DMS153 (cell line): ENCODE data around the gene ZNF789.
A peak's percentile ranks its signal among the peaks of the same experiment; 100 is the strongest.
"Not testable (repeated sequence)": the region's sequence is repeated elsewhere in the genome, so short reads cannot be mapped to it uniquely, and the experiment has no call there.

Experiments
- DNase-seq: peaks from one replicate; lab custom pipeline; 2025; lab: John Stamatoyannopoulos, UW

The ZNF789 gene

DNA sequence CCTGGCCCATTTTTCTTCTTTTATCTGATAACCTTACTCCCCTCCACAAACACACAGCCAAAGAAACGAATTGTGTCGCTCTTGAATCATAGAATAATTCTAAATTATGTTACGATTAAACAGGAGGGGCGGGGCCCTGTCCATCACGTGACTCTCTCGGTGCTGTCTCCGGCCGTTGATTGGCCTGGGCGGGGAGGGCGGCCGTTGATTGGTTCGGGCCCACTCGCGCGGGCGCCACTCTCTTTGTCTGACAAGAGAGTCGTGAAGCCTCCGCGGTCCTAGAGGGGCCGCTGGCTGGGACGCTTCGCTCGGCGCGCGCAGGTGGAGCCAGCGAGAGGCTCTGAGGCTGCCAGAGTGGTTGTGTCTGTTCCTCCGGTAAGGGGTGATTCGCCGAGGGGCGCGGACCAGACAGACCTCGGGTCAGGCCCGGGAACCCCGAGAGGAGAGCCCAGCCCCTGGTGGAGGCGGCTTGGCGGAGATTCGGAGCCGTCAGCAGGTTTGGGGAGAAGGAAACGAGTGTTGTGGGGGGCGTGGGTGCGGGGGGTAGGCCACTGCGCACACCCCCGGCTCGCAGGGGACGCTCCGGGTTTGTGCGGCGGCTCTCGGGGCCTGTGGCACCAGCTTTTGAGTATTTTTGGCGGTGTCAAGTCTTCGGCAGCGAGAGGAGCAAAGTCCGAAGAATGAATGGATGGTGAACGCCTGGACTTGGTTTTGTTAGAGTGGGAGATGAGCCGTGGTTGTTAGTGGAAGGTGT, at the start of gene ZNF789:
TSS of gene ZNF789 (plus strand) at position 330 of the 754 bp plus-strand sequence. CDS start 3,567 bp downstream, outside the sequence.
- peak; percentile 94 for DNase-seq

DNA sequence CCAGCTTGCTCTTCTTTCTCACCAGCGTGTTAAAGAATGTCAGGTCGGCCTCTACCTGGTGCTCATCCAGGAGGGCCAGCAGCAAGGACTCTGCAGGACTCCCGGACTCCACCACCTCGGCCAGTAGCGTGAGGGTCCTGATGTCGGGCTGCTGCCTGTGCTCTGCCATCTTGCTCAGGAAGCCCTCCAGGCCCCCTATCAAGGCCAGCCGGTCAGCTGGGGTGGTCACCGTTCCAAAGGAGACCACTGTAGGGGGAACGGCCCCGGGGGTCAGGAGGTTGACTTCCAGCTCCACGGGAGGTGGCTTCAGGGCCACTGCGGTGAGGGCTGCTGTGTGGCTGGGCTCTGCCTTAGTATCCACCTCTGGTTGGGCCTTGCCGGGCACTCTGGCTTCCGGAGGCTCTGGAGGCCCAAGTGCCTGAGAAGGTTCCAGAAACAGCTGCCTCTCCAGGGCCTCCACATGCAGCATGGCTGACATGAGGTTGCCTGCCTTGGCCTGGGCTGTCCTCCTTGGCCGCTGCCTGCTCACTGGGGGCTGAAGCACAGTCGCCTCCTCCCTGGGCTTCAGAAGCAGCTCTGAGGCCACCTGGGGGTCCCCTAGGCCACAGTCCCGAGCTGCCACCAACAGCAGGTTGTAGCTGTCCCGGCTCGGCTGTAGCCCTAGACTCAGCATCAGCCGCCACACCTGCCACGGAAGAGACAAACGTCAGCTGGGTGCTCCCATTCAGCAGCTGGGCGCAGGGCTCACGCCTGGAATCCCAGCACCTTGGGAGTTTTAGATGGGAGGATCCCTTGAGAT, 47.6 kb upstream of the ZNF789 start:
- DNase-seq, result no peak

DNA sequence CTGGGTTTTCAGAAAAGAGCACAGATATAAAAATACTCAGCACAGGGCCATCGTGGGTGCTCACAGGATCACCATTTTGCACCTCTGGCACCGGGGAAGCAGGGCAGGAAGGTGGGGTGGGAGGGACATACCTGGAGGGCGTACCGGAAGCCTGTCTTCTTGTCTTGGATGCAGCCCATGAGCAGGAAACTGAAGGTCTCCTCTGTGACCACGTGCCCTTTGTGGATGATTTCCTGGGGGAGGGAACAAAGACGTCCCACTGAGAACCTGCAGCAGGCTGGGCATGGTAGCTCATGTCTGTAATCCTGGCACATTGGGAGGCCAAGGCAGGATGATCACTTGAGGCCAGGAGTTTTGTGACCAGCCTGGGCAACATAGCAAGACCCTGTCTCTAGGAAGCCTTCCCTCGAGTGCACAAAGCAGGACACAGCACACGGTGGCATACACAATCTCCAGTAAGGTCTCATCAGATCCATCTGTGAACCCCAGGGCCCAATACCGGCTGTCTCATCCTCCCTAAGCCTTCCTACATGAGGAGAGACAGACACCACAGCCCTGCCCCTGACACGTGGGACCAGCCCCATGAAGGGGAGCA, 43.6 kb upstream of the ZNF789 start:
- DNase-seq, result no peak

DNA sequence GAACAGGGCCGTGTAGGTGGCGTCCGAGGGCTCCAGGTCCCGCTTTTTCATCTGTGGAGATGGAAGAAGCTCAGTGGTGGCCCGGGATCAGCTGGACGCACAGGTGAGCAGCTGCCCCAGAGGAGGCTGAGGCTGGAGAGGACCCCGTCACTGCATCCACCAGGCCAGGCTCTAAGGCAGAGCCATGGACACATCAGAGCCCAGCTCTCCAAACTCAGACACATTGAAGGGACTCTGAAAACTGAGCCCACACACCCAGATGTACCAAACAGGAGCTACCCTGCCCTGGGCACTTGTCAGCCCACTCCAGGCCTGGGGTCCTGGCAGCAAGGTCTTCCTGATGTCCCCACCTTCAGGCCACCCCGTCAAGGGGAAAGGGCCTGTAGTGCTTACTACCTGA, 42.9 kb upstream of the ZNF789 start:
- DNase-seq, result no peak

DNA sequence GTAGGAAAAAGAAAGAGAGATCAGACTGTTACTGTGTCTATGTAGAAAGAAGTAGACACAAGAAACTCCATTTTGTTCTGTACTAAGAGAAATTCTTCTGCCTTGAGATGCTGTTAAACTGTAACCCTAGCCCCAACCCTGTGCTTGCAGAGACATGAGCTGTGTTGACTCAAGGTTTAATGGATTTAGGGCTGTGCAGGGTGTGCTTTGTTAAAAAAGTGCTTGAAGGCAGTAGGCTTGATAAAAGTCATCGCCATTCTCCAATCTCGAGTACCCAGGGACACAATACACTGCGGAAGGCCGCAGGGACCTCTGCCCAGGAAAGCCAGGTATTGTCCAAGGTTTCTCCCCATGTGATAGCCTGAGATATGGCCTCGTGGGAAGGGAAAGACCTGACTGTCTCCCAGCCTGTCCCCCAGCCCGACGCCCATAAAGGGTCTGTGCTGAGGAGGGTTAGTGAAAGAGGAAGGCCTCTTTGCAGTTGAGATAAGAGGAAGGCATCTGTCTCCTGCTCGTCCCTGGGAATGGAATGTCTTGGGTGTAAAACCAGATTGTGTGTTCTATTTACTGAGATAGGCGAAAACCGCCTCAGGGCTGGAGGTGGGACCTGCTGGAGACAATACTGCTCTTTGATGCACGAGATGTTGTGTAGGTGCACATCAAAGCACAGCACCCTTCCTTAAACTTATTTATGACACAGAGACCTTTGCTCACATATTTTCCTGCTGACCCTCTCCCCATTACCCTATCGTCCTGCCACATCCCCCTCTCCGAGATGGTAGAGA, 40.7 kb upstream of the ZNF789 start:
- DNase-seq, result not testable (repeated sequence)

DNA sequence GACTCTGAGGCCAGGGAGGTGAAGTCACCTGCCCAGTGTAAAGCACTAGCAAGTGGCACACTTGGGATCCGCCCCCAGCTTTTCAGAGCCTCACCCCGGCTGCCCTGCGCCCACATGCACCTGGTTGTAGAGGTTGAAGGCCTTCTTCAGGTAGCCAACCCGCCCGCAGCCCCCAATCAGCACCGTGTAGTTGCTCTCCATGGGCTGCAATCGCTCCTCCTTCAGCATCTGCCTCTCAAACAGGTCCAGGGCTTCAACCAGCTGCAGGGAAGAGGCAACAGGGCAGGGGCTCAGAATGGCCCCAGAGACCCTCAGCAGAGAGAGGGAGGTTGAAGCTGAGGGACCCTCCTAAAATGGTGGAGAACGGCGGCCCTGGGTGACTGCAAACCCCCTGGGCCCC, 39.5 kb upstream of the ZNF789 start:
- no peak for DNase-seq

DNA sequence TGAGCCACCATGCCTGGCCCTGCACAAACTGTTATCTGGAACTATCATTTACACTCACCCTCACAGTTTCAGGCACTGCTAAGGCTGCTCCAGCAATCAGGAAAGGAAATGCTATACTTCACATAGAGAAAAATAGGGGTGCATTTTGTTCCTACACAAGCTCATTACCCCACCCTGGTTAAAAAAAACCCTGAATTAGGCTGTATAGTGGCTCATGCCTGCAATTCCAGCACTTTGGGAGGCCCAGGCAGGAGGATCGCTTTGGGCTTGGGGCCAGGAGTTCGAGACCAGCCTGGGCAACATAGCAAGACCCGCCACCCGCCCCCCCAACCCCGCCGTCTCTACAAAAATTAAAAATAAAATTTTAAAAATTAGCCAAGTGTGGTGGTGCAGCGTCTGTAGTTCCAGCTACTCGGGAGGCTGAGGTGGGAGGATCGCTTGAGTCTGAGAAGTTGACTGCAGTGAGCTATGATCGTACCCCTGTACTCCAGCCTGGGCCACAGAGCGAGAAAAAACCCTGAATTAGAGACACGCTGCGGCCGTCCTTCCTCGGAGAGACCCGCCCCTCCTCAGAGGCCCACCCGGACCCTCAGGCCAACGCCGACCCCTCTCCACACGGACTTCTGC, 34.6 kb upstream of the ZNF789 start:
- no peak for DNase-seq

DNA sequence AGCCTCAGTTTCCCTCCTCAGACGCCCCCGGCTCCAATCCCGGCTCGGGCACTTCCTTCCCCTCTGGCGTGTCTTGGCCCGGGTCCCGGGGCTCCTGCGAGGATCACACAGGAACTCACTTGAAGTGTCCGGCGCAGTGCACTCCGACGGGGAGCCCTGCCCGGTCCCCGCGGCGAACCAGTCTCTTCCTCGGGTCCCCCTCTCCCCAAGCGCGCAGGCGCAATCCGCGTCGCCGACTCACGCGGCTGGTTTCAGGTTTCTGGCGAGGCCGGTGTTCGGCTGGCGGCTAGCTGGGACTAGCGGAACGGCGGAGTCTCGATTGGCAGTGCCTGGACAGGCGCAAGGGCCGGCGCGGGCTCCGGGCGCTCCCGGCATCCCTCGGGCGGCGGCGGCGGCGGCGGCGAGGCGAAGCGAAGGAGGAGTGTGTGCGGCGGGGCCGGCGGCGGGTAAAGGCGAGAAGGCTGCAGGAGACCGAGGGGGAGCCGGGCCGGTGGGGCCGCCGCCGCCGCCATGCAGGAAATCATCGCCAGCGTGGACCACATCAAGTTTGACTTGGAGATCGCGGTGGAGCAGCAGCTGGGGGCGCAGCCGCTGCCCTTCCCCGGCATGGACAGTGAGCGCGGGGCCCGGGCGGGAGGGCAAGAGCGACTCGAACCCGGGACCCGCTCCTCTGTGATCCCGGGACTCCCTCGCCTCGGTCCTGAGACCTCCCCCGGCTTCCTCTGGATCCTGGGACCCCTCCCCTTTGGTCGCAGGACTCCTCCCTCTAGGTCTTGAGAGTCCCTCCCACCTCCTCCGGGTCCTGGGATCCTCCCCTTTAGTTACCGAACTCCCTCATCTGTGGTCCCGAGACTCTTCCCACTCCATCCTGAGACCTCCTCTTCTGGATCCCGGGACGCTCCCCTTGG, 33.9 kb upstream of the ZNF789 start, which contains the start of the genes CPSF4 and PTCD1:
TSS of gene CPSF4 (plus strand) at position 371 of the 908 bp plus-strand sequence. CDS start at position 511, 140 bp downstream.
TSS of gene PTCD1 (minus strand) at position 226 of the 908 bp plus-strand sequence. CDS start 3,556 bp downstream, outside the sequence.
- peak; percentile 91 for DNase-seq

DNA sequence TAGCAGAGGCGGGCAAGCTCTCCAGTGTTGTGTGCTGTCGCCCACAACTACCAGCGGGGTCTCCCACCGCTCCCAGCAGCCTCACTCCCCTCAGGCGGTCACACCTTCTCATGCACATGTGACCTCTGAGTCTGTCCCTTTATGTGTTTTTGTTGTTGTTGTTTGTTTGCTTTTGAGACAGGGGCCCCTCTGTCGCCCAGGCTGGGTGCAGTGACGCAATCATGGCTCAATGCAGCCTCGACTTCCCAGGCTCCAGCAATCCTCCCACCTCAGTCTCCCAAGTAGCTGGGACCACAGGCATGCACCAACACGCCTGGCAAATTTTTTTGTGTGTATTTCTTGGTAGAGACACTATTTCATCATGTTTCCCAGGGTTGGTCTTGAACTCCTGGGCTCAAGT, 32.5 kb upstream of the ZNF789 start:
- no peak for DNase-seq

DNA sequence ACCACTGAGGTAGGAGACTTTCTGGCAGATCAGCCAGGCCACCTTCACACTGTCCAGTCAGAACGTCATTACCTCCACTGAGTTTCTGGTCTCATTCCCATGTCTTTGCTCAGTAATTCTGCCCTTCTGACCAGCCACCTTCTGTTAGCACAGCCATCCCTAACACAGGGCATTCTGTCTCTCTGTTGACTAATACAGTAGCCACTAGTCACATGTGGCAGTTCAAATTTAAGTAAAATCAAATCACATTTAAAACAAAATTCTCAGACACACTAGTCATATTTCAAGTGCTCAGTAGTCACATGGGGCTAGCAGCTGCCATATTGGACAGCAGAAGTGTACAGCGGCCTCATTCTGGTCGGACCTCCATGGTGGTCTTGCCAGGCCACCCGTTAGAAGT, 26.6 kb upstream of the ZNF789 start:
- no peak for DNase-seq

DNA sequence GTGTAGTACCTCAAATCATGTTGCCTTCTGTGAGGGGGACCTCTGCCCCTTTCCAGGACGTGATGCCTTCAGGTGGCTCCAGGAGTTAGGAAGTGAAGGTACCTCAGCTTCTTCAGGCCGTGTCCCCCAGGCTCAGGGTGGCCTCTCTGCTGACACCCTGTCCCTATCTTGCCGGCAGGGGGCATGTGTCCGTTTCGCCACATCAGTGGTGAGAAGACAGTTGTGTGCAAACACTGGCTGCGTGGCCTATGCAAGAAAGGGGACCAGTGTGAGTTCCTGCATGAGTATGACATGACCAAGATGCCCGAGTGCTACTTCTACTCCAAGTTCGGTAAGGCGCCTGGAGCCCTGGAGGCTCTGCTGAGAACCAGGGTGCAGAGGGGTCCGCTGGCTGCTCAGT, 24.7 kb upstream of the ZNF789 start:
- no peak for DNase-seq

DNA sequence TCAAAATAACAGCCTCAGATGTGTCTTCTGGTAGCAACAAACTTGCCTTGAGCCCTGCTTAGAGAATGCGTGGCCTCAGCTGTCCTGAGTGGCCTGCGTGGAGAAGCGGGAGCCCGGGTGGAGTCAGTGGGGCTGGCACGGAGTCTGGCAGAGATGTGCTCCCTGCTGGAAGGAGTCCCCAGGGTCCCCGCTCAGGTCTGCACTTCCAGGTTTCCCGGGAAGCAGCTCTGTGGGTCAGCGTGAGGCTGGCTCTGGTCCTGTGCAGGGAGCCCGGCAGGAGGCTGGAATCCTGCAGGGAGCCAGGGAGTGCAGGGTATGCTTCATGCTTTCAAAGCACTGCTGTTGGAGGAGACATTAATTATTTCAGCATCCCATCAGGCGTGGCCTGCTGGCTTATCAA, 23.8 kb upstream of the ZNF789 start:
- no peak for DNase-seq

DNA sequence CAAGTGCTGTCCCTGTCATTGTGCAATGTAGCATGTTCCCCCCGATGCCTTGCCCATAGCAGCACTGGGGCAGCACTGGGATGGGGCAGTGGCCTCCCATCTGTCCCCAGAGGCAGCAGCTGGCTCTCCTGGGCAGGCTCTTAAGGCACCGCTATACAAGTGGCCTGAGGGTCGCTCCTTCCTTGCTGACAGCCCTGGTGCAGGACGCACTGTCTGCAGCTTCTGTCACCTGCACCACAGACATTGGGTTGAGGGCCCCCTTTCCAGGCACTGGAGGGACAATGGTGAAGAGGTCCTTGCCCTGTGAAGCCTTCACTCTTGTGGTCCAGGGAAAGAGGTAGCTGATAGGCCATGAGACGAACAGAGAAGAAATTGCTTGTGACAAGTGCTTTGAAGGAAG, 23.4 kb upstream of the ZNF789 start:
- DNase-seq, result no peak

DNA sequence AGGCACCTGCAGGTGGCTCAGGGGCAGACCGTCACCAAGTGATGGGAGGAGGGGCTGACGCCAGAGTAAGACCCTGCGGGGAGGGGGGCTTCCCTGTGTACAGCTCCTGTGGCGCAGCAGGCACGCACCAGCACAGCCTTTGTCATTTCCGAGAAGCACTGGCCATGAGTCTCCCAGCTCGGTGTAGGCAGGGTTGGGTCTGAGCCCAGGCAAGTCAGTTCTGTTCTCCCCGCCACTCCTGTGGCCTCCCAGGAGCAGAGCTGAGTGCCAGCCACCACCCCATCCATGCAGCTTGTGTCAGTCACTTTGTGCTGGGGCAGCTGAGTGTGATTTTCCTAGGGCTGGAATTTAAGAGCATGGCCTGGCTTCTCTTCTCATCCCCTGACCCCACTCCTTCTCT, 20.8 kb upstream of the ZNF789 start:
- DNase-seq, result no peak

DNA sequence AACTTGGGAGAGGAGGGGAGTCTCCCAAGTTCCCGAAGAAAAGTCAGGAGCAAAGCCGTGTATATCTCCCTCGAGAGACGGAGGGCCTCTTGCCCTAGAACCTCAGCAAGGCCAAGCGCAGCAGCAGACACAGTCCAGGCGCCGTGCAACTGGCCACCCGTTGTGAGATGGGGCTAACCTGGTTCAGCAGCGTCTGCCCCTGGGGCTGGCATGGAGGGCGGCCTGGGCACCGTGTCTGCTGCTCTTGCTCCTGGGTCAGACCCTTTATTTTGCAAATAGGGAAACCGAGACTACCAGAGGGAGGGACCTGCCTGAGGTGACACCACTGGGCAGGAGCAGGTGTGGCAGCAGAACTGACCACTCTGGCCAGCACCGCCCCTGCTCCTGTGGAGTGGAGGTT, 20.1 kb upstream of the ZNF789 start:
- DNase-seq, result no peak

DNA sequence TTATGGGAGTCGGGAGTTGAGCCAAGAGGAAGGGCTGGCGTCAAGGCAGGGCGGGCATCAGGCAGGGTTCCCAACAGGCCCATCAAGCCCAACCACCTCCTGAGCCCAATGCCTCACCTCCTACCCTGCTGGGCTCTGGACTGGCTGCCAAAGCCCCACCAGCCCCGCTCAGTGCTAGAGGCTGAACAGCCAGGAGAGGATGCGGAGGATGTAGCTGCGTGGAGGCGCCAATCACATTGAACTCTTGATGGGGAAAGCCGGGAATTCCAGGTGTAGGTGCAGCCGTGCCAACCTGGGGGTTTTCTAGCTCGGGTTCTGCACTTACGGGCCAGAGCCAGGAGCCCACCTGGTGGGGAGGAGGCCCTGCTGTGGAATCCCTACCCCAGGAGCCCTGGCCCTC, 19.6 kb upstream of the ZNF789 start:
- no peak for DNase-seq

DNA sequence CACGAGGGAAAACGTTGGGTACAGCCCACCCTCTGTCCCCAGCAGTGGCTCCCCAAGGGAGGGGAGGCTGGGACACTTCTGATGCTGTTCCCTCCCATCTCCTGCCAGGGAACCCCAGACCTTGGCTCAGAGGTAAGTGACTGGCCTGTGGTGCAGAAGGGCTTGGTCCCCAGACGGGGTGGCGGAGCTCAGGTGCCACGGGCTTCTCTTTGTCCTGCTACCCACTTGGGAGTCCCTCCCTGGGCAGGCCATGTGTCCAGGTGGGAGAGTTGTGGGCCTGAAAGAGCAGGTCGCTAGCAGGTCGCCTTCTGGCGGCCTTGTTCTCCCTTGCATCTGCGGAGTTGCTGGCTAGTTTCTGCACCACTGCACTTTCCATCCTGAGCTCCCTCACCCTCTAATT, 16.8 kb upstream of the ZNF789 start:
- no peak for DNase-seq

DNA sequence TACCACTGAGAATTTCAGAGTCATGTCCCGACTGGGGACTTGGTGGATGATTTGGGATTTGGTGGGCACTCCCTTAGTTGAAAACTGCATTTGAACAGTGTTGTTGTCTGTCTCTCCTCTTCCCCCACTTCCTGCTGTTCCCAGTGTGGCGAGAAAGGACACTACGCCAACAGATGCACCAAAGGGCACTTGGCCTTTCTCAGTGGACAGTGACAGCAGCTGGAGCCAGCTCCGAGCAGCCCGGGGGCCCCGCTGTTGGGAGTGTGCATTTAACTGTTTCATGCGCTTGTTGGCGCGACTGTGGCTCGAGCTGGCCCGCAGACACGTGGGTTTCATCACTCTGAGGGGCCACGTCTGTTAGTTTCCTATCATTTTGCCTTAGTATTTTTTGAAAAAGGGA, 16.4 kb upstream of the ZNF789 start:
- no peak for DNase-seq

DNA sequence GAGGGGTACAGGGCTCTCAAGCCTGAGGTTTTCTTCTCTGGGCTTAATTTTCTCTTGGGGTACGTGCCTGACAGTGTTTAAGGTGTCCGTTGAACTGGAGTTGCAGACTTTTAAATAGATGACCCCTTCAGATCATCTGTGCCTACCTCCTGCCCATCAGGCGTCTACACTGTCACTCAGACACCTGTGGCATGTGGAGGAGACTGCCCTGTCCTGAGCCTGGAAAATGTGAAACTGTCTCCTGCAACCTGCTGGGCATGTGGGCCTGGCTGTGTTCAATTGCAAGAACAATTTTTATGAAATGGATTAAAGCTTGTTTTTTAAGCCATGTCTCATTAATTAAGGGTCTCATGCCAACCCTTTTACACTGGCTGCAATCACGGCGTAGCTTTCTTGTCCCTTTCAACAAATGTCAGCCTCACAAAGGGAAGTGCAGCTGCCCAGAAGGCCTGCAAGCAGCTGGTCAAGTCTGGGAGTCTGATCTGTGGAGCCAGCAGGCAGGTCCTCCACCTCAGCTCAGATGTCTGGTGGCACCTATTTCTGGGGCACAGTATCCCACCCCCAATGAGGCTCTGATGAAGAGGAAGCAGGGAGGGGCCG, 15.5 kb upstream of the ZNF789 start:
- no peak for DNase-seq
